Activated T-helper 17 cell treated with anti-CD3 and anti-CD28 coated beads, Interleukin-2, amount 50 U/mL, for 72 hours (primary cell): ENCODE results near the gene RHBDL3. TPM values are rescaled to one million over a fixed set of nuclear protein-coding genes. Genes with fewer than 3 reads are reported as not detected.
A peak's percentile ranks its signal among the peaks of the same experiment; 100 is the strongest.
"Not testable (repeated sequence)": the region's sequence is repeated elsewhere in the genome, so short reads cannot be mapped to it uniquely, and the experiment has no call there.

ENCODE experiments used
- ATAC-seq: fragments of 150-1000 bp; cut with Tn5 transposase; replicated peaks from 2 replicates; pipeline ENCODE4 v1.10.0; 2021; ENCODE audit warnings: mild to moderate bottlenecking, moderate library complexity
- H3K27ac Mint-ChIP-seq: one replicate; pipeline ENCODE4 v1.8.0; 2022; ENCODE audit warnings: mixed read lengths
- H3K27me3 Mint-ChIP-seq: one replicate; pipeline ENCODE4 v1.8.0; 2022; ENCODE audit warnings: mixed read lengths
- H3K36me3 Mint-ChIP-seq: one replicate; pipeline ENCODE4 v1.8.0; 2022; ENCODE audit warnings: low read depth, mild to moderate bottlenecking, mixed read lengths
- H3K4me1 Mint-ChIP-seq: one replicate; pipeline ENCODE4 v1.8.0; 2022; ENCODE audit warnings: mixed read lengths
- H3K4me3 Mint-ChIP-seq: one replicate; pipeline ENCODE4 v1.8.0; 2022; ENCODE audit warnings: mild to moderate bottlenecking, mixed read lengths
- H3K9me3 Mint-ChIP-seq: one replicate; pipeline ENCODE4 v1.8.0; 2022; ENCODE audit warnings: mixed read lengths
- total RNA-seq, 2 donors: library from RNA; stranded (reverse); gene quantifications; one replicate each; pipeline ENCODE4 v1.2.3, GENCODE V29; 2022

RHBDL3 gene
- total RNA-seq, 2 donors from 2014 or later = 0.13 TPM; not detected in 1

DNA sequence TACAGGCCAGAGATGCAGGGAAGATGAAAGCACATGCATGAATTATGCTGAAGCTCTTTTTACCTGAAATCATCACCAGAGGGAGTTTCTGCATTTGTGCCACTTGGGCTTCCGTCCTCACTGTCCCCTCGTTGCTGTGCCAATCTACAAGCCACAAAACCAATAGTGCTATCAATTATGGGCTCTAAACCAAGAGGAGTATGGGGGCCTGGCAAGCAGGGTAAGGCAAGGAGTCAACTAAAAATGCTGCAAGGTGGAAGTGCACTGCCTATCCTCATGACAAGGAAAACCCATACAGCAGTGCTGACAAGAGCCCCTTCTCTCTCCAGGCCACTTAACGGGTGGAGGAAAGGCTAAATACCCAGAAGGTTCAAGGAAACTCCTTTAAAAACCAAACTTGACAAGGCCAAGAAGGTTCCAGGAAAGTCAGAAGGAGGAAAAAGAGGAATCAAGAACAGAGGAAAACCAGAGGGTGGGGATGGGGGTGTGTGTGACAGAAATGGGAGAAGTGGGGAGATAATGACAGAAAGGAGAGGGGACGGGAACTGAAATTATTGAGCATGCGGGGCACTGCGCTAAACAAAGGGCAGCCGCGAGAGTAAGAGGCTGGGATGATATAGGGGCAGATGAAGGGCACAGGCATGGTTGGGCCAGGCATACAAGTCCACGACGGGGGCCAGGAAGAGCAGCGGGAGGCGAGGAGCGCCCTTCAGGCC, 75.7 kb downstream of the RHBDL3 start:
- Mint-ChIP-seq H3K4me3 (peak overlapping the region; percentile 89), H3K4me1 (peaks cover 11% of the 10 kb centered on the region), H3K27me3 (no peaks in the 10 kb centered on the region), H3K36me3 (peaks cover 7% of the 10 kb centered on the region), H3K9me3 (no peaks in the 10 kb centered on the region), H3K27ac (peak overlapping the region; percentile 88)
- ATAC-seq = peak; percentile 25

DNA sequence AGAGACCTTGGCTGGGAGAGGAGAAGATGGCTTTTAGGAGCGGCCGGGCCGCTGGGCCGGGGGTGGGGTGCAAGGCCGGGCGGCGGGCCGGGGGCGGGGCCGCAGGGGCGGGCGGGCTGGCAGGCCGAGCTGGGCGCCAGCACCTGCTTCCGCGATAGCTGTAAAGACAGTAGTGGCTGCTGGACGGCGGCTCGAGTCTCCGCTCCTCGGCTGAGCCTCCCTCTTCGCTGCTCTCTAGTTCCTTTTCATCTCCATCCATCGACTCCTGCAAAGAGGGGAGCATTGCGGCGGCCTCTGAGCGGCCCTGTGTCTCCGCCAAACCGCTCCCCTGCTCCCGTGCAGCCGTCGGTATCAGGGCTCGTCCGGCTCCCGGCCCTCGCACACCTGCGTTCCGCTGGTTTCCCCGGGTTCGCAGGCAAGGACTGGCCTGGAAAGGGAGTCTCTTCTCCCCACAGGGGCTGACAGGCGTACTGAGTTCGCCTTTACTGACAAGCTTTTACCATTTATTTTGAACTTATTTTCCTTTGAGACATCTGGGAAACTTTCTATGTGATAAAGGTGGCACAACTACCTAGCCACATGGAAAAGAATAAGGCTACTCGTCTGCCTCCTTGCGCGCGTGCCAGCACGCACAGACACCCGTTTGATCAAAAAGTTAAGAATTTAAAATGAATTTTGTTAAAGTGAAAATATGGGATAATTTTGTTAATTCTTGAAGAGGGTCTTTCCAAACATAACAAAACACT, 76.4 kb downstream of the RHBDL3 start, which contains the start of gene C17orf75:
Gene C17orf75 (minus strand): TSS at position 317 of the 746 bp plus-strand sequence. CDS start 34 bp downstream, at position 283.
- peak within 1 kb of the TSS; percentile 89 for H3K4me3 Mint-ChIP-seq
- ATAC-seq = peak; percentile 89
- H3K27me3 Mint-ChIP-seq = no peaks in the 10 kb centered on the region
- H3K27ac Mint-ChIP-seq = peak within 1 kb of the TSS; percentile 88
- H3K9me3 Mint-ChIP-seq = no peaks in the 10 kb centered on the region
- peaks cover 7% of the 10 kb centered on the region for H3K36me3 Mint-ChIP-seq
- peaks cover 11% of the 10 kb centered on the region for H3K4me1 Mint-ChIP-seq

DNA sequence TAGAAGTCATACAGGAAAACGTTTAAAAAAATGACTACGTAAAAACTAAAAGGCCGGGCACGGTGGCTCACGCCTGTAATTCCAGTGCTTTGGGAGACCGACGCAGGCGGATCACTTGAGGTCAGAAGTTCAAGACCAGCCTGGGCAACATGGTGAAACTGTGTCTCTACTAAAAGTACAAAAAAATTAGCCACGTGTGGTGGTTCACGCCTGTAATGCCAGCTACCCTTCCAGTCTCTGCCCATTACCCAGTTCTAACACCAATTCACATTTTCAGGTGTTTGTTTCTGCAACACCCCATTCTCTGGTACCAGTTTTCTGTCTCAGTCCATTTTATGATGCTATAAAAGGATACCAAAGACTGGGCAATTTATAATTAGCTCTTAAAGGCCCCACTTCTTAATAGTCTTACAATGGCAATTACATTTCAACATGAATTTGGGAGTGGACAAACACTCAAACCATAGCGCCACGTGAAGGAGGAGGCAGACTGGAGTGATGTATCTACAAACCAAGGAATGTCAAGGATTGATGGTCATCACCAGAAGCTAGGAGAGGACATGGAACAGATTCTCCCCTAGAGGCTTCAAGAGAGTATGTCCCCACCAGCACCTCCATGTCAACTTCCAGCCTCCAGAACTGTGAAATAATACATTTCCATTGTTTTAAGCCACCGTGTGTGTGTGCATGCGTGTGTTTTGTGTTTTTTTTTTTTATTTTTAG, 77.1 kb downstream of the RHBDL3 start:
- Mint-ChIP-seq H3K27ac (peak overlapping the region; percentile 88), H3K36me3 (peaks cover 4% of the 10 kb centered on the region), H3K9me3 (no peaks in the 10 kb centered on the region), H3K27me3 (no peaks in the 10 kb centered on the region), H3K4me3 (peak overlapping the region; percentile 89), H3K4me1 (peaks cover 11% of the 10 kb centered on the region)
- ATAC-seq = no peak

DNA sequence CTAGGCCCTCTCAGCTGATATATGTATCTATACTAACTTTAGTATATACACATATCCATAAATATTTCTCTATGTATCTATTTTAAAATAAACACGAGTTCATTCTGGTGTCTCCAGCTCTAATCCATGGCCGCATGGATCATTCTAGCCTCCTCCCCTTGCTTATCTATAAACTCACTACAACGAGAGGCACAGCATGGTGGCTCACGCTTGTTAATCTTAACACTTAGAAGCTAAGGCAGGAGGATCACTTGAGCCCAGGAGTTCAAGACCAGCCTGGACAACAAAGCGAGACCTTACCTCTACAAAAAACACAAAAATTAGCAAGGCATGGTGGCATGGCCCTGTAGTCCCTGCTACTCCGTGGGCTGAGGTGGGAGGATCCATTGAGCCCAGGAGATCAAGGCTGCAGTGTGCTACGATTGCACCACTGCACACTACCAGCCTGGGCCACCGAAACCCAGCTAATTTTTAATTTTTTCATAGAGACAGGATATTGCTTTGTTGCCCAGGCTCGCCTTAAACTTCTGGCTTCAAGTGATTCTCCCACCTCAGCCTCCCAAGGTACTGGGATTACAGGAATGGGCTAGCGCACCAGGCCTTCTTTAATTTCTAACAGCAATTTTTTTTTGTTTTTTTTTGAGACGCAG, 80.4 kb downstream of the RHBDL3 start:
- Mint-ChIP-seq H3K4me1 (peaks cover 8% of the 10 kb centered on the region), H3K27ac (no peak overlapping the region), H3K27me3 (no peaks in the 10 kb centered on the region), H3K9me3 (no peaks in the 10 kb centered on the region), H3K36me3 (peaks cover 16% of the 10 kb centered on the region), H3K4me3 (no peak overlapping the region)
- no peak for ATAC-seq

DNA sequence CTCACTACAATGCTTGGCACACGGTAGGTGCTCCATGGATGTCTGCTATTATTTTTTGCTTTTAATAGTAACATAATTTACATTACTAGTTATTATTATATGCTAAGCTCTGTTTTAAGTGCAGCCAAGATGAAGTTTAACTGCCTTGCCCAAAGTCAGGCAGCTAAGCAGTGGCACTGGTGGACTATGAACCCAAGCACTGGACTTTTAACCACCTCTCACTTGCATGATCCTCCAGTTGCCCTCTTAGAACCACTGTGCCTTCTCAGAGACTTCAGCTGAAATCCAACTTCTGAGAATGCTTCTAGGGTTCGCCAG, 82.8 kb downstream of the RHBDL3 start:
- H3K27ac Mint-ChIP-seq = no peak overlapping the region

DNA sequence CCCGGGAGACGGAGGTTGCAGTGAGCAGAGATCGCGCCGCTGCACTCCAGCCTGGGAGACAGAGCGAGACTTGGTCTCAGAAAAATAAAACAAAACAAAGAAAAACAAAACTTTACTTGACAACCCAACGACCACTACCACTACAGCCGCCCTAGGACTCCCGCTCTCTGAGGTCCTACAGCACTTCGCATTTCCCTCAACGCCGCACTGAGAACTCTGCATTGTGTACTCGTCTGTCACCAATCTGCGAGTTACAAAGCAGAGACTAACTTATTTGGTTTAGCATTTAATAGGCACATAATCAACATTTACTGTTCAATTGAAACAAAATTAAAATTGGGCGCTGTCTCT, 83.8 kb downstream of the RHBDL3 start:
- Mint-ChIP-seq H3K4me1 (no peaks in the 10 kb centered on the region), H3K27me3 (no peaks in the 10 kb centered on the region), H3K4me3 (peak overlapping the region; percentile 97), H3K36me3 (peaks cover 50% of the 10 kb centered on the region), H3K9me3 (no peaks in the 10 kb centered on the region), H3K27ac (peak overlapping the region; percentile 99)
- no peak for ATAC-seq

More for the DNA sequence above, 82.8 kb downstream of the RHBDL3 start:
- no peak overlapping the region for H3K4me3 Mint-ChIP-seq
- no peaks in the 10 kb centered on the region for H3K27me3 Mint-ChIP-seq
- ATAC-seq = no peak
- H3K9me3 Mint-ChIP-seq = no peaks in the 10 kb centered on the region
- peaks cover 39% of the 10 kb centered on the region for H3K36me3 Mint-ChIP-seq
- H3K4me1 Mint-ChIP-seq = no peaks in the 10 kb centered on the region

DNA sequence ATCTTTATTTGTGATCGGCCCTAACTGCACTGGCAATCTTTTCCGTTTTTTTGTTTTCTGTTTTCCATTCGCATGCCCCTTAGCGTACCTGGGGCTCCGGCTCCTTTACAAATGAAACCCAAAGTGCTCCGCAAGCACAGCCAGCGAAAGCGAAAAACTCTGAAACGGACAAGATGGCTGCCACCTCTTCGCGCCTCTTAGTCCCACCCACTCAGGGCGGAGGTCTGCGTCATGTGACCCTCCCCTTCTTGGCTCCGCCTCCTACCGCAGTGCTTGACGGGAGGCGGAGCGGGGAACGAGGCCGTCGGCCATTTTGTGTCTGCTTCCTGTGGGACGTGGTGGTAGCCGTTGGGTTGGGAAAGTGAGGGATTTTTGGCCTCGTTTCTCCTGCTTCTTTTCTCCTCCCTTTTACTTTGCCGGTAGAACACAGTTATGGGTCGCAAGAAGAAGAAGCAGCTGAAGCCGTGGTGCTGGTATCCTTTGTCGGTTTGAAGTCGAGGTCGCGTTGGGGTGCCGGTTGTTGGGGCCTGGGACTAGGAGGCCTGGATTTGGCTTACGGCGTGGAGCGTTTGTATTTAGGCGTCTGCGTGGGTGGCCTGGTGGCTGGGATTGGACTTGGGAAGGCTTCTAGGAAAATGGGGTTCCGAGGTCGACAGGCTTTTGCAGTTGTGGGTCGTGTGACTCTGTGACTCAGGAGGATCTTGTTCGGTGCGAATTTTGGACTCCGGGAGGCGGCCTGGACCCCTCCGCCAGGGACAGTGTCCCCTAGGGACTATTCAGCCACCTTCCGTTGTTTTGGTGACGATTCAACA, 84.4 kb downstream of the RHBDL3 start, which contains the start of gene ZNF207:
Gene ZNF207 (plus strand): TSS at position 304 of the 812 bp plus-strand sequence. CDS start 129 bp downstream, at position 433.
- Mint-ChIP-seq H3K27ac (peak within 1 kb of the TSS; percentile 99), H3K4me1 (peaks cover 5% of the 10 kb centered on the region), H3K4me3 (peak within 1 kb of the TSS; percentile 97), H3K9me3 (no peaks in the 10 kb centered on the region), H3K27me3 (no peaks in the 10 kb centered on the region), H3K36me3 (peaks cover 56% of the 10 kb centered on the region)
- peak; percentile 96 for ATAC-seq

DNA sequence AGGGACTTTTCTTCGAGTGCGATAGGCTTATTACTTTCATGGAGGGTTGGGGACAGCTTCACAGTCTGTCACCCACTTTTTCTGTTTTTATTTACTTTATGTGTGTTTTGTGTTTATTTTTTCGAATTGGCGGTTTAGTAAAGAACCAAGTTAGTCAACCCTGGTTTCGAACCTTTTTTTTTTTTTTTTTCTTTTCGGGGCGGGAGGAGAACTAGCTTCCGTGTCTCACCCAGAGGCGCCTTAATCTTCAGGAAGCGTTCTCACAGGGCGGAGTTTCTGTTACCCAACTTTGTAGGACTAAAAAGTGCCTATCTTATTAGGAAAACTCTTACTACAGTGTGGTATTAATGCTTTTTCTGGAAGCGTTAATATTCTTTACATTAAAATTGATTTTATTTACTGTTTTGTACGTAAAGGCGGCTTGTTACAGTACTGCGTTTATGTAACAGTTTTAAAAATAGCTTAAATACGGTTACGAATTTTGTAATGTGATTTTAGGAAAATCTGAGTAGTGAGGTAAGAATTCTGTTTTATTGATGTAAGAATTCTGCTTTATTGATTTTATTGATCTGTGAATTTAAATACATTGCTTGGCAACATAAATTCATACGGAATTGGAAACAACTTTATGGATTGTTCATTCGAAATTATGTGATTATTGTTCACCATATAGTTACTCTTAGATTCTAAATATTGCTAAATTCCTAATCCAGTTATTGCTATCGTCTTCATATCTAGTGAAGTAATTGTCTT, 85.2 kb downstream of the RHBDL3 start:
- ATAC-seq = peak; percentile 53
- no peaks in the 10 kb centered on the region for H3K9me3 Mint-ChIP-seq
- peaks cover 63% of the 10 kb centered on the region for H3K36me3 Mint-ChIP-seq
- H3K27ac Mint-ChIP-seq = peak overlapping the region; percentile 99
- H3K4me3 Mint-ChIP-seq = peak overlapping the region; percentile 97
- H3K4me1 Mint-ChIP-seq = peaks cover 13% of the 10 kb centered on the region
- H3K27me3 Mint-ChIP-seq = no peaks in the 10 kb centered on the region

DNA sequence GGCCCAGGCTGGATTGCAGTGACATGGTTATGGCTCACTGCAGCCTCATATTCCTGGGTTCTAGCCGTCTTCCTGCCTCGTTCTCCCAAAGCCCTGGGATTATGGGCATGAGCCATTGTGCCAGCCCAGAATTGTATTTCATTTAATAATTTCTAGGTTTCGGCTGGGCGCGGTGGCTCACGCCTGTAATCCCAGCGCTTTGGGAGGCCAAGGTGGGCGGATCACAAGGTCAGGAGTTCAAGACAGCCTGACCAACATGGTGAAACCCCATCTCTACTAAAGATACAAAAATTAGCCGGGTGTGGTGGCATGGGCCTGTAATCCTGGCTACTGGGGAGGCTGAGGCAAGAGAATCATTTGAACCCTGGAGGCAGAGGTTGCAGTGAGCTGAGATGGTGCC, 87.1 kb downstream of the RHBDL3 start:
- not testable (repeated sequence) for H3K27ac Mint-ChIP-seq, H3K9me3 Mint-ChIP-seq, H3K27me3 Mint-ChIP-seq, ATAC-seq
- Mint-ChIP-seq H3K4me3 (peak overlapping the region; percentile 97), H3K36me3 (peaks cover 79% of the 10 kb centered on the region), H3K4me1 (peaks cover 19% of the 10 kb centered on the region)

DNA sequence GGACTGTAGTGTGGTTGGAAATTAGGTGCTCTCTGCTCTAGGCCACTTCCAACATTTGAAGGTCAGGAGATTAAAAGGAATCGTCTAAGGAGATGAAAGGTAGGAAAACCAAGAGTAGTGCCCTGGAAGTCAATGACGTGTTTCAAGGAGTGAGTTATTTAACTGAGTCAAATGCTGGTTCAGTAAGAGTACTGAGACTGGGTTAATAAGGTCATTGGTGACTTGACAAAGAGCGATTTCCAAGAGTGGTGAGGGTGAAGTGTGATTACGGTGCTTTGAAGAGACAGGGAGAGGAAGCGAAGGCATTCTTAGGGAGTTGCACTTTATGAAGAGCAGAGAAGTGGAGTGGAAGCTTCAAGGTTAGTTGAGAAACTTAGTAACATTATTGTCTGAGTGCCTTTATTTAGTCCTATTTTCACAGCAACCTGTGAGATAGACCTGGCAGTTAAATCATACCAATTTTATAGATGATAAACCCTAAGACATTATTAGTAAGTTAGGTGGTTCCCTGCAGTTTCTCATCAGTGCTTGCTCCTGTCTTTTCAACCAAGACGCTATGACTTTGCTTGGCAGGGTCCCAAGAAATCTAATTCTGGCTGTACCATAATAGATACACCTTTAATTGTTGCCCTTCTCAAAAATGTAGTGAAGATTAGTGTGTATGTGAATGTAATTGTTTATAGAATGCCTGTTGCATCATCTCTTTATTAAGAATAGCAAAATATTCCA, 90.2 kb downstream of the RHBDL3 start:
- peaks cover 19% of the 10 kb centered on the region for H3K4me1 Mint-ChIP-seq
- H3K27me3 Mint-ChIP-seq = no peaks in the 10 kb centered on the region
- peaks cover 97% of the 10 kb centered on the region for H3K36me3 Mint-ChIP-seq
- H3K9me3 Mint-ChIP-seq = no peaks in the 10 kb centered on the region
- no peak overlapping the region for H3K27ac Mint-ChIP-seq
- H3K4me3 Mint-ChIP-seq = peak overlapping the region; percentile 97
- ATAC-seq = peak; percentile 53

DNA sequence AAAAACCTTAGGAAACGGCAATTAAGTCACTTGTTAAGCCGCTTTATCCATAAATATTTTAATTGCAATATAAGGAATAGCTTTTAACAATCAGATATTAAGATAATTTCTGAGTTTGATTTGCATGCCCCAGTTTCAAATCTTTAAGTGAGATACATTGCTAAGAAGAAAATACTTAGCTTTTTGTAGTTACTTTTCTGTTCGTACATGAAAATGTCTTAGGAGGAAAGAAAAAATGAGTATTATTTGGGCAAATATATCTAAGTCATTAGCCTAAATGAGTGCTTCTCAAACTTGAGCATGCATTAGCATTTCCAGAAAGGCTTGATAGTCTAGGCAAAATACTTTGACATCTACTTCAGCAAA, 90.7 kb downstream of the RHBDL3 start:
- Mint-ChIP-seq H3K4me1 (peaks cover 19% of the 10 kb centered on the region), H3K27ac (no peak overlapping the region), H3K9me3 (no peaks in the 10 kb centered on the region), H3K27me3 (no peaks in the 10 kb centered on the region), H3K36me3 (peaks cover 97% of the 10 kb centered on the region), H3K4me3 (peak overlapping the region; percentile 7)
- no peak for ATAC-seq

DNA sequence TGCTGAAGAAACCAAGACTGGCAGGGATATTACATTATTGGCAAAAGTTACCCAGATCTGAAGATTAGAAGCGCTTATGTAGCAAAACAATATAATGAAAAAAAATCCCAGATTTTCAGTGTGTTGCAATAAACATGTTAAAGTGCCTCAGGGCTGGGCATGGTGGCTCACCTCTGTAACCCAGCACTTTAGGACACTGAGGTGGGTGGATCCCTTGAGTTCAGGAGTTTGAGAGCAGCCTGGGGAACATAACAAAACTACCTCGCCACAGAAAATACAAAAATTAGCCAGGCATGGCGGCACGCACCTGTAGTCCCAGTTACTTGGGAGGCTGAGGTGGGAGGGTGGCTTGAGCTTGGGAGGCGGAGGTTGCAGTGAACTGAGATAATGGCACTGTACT, 91.1 kb downstream of the RHBDL3 start:
- Mint-ChIP-seq H3K27me3 (no peaks in the 10 kb centered on the region), H3K4me1 (peaks cover 19% of the 10 kb centered on the region), H3K4me3 (peak overlapping the region; percentile 7), H3K9me3 (no peaks in the 10 kb centered on the region), H3K27ac (no peak overlapping the region), H3K36me3 (peaks cover 97% of the 10 kb centered on the region)
- ATAC-seq = no peak

DNA sequence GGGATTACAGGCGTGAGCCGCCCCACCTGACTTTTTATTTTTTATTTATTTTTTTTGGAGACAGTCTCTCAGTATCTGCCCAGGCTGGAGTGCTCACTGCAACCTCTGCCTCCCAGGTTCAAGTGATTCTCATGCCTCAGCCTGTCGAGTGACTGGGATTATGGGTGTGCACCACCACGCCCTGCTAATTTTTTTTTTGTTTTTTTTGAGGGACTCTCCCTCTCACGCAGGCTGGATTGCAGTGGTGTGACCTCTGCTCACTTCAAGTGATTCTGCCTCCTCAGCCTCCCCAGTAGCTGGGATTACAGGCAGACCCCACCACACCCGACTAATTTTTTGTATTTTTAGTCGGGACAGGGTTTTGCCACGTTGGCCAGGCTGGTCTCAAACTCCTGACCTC, 92.0 kb downstream of the RHBDL3 start:
- Mint-ChIP-seq H3K27ac (no peak overlapping the region), H3K4me1 (peaks cover 19% of the 10 kb centered on the region), H3K9me3 (no peaks in the 10 kb centered on the region), H3K4me3 (no peak overlapping the region), H3K27me3 (no peaks in the 10 kb centered on the region), H3K36me3 (peaks cover 97% of the 10 kb centered on the region)
- ATAC-seq = no peak
